Nephron (organoid): ENCODE results near the gene PRPF19.
A peak's percentile ranks its signal among the peaks of the same experiment; 100 is the strongest.

ENCODE experiments used
- H3K27ac Mint-ChIP-seq, 3 experiments: 2 replicates each; pipeline ENCODE4 v1.8.0; 2020; ENCODE audit warnings: mixed read lengths in 3 of 3, mild to moderate bottlenecking in 2 of 3, moderate library complexity in 1 of 3
- H3K27me3 Mint-ChIP-seq: 2 replicates; pipeline ENCODE4 v1.8.0; 2021; ENCODE audit warnings: low read depth, mild to moderate bottlenecking, moderate library complexity, mixed read lengths
- H3K36me3 Mint-ChIP-seq: 2 replicates; pipeline ENCODE4 v1.8.0; 2020; ENCODE audit warnings: low read depth, mixed read lengths
- H3K4me1 Mint-ChIP-seq: 2 replicates; pipeline ENCODE4 v1.8.0; 2020; ENCODE audit warnings: mixed read lengths
- H3K4me3 Mint-ChIP-seq, 3 experiments: 2 replicates each; pipeline ENCODE4 v1.8.0; 2020; ENCODE audit warnings: mild to moderate bottlenecking in 3 of 3, mixed read lengths in 3 of 3, moderate library complexity in 2 of 3
- H3K9me3 Mint-ChIP-seq: 2 replicates; pipeline ENCODE4 v1.8.0; 2020; ENCODE audit warnings: mixed read lengths
- CTCF ChIP-seq, 3 experiments: fragments of 200-600 bp; sonication (generic); IDR thresholded peaks; one replicate each; pipeline ENCODE4 v1.5.0; 2021; ENCODE audit warnings: antibody characterized with exemption in 3 of 3; ENCODE audit not compliant: unreplicated experiment in 3 of 3

The PRPF19 gene

DNA sequence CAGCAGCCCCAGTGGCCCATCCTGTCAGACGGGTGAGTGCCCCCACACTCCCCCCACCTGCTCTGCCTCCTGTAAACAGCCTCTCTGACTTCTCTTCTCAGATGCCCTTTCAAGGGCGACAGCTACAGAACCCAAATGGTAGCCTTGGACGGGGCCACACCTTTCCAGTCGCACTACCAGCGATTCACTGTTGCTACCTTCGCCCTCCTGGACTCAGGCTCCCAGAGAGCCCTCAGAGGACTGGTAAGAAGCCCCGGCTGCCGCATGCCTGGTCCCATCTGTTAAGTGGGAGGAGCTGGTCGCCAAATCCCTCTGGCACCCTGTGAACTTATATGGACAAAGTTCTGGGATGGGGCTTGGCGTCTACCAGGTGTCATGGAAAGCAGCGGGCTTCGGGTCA, 32.9 kb downstream of the PRPF19 start:
- Mint-ChIP-seq H3K9me3 (no peaks in the 10 kb centered on the region), H3K4me1 (peaks cover 36% of the 10 kb centered on the region), H3K27me3 (no peaks in the 10 kb centered on the region), H3K4me3 (no peak overlapping the region), H3K36me3 (no peaks in the 10 kb centered on the region), H3K27ac (no peak overlapping the region)
- TF ChIP-seq CTCF (IDR thresholded peaks at IDR 0.05; ENCODE audit: unreplicated experiment in 3 of 3) = no peak

DNA sequence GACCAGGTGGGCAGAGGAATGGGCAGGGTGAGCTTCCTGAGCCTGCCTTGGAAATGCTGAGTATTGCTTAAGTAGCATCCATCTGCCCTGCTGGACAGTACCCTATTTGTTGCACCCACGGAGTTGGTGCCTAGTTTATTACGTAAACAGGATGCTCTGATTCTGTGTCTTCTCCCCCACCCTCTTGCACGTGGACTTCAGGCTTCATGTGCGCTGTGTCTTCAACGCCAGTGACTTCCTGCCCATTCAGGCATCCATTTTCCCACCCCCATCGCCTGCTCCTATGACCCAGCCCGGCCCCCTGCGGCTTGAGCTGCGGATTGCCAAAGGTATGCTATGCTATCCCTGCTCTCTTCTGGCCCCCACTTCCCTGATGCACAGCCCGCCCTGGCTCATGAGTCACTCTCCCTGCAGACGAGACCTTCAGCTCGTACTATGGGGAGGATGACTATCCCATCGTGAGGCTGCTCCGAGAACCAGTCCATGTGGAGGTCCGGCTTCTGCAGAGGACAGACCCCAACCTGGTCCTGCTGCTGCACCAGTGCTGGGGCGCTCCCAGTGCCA, 33.3 kb downstream of the PRPF19 start:
- no peaks in the 10 kb centered on the region for H3K36me3 Mint-ChIP-seq
- peak overlapping the region in 1 of 3 experiments; percentile 47 for H3K27ac Mint-ChIP-seq
- H3K4me1 Mint-ChIP-seq = peaks cover 32% of the 10 kb centered on the region
- H3K9me3 Mint-ChIP-seq = no peaks in the 10 kb centered on the region
- H3K4me3 Mint-ChIP-seq = no peak overlapping the region
- no peaks in the 10 kb centered on the region for H3K27me3 Mint-ChIP-seq
- TF ChIP-seq CTCF (IDR thresholded peaks at IDR 0.05; ENCODE audit: unreplicated experiment in 3 of 3) = no peak

DNA sequence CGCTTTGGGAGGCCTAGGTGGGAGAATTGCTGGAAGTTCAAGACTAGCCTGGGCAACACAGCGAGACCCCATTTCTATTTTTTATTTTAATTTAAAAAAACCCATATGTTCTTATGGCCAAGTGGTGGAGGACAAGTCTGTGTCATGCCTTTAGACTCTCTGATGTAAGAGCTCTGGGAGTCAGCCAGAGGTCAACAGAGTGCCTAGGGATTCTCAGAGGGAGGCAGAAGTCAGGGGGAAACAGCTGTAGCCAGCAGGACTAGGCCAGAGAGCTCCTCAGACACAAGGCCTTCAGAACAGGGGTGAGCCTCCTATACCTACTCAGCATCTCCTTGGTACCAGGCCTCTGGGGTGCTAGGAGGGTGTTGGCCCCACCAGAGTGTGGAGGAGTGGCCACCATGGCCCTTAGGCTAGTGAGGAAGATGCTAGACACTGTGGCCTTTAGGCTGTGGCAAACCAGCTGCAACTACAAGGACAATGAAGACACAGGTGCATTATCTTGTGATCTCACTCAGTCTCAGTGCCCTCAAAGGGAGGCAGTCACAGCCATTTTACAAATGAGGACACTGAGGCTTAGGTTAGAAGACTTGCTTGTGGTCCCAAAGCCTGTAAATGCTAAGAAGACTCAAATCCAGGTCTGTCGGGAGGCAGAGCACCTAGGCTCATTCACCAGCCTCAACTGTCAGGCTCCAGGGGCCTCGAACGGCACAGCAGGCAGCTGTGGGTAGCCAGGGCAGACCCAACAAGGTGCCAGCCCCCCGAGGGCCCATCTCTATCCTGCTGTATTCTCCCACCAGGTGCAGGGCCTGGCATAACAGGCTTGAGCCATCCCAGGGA, 34.0 kb downstream of the PRPF19 start:
- Mint-ChIP-seq H3K27me3 (no peaks in the 10 kb centered on the region), H3K4me1 (peaks cover 25% of the 10 kb centered on the region), H3K27ac (peak overlapping the region in 1 of 3 experiments; percentile 47), H3K9me3 (no peaks in the 10 kb centered on the region), H3K4me3 (no peak overlapping the region), H3K36me3 (no peaks in the 10 kb centered on the region)
- no peak for TF ChIP-seq CTCF (IDR thresholded peaks at IDR 0.05; ENCODE audit: unreplicated experiment in 3 of 3)

DNA sequence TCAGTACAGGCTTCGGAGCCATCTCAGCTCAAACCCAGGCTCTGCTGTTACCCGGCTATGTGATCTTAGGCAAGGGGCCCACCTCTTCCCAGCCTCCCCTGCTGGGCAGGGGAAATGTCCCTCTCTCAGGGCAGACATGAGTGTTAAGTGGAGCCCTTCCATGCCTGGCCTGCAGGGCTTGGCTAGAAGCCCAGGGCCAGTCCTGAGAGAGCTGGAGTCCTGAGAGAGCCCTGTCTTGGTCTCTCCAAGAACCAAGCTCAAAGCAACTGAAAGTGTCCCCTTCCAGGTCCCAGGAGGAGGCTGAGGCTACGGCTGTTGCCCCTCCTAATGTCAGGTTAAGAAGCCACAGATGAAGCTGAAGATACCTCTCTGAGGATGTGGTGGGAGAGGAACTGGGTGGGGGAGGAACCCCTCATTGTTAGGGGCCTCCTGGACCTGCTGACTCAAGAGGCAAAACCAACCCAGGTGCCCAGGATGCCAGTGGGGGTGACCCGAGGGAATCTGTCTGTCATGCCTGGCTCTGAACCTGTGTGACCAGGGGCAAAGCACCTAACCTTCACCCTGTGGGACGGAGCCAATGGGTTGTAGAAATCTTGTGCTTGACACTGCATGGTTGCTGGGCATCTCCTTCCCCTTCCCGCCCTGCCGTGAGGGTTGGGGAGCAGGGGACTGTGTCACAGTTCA, 34.9 kb downstream of the PRPF19 start:
- Mint-ChIP-seq H3K27me3 (no peaks in the 10 kb centered on the region), H3K36me3 (no peaks in the 10 kb centered on the region), H3K27ac (peak overlapping the region in 1 of 3 experiments; percentile 16), H3K4me1 (peaks cover 30% of the 10 kb centered on the region), H3K9me3 (no peaks in the 10 kb centered on the region), H3K4me3 (no peak overlapping the region)
- TF ChIP-seq CTCF (IDR thresholded peaks at IDR 0.05; ENCODE audit: unreplicated experiment in 3 of 3) = no peak

- peaks cover 30% of the 10 kb centered on the region for H3K4me1 Mint-ChIP-seq
- no peak overlapping the region for H3K4me3 Mint-ChIP-seq
- H3K27ac Mint-ChIP-seq = peak overlapping the region in 1 of 3 experiments; percentile 16
- no peaks in the 10 kb centered on the region for H3K36me3 Mint-ChIP-seq
- TF ChIP-seq CTCF (IDR thresholded peaks at IDR 0.05; ENCODE audit: unreplicated experiment in 3 of 3) = no peak
- H3K9me3 Mint-ChIP-seq = no peaks in the 10 kb centered on the region
- H3K27me3 Mint-ChIP-seq = no peaks in the 10 kb centered on the region
Measured at GRCh38 chr11:60870733-60871377, 35.5 kb downstream of the PRPF19 start.
